HL-60 (cell line): ENCODE measurements around the gene ZFP62.

Experiments used
- DNase-seq, 2 experiments: peaks; one replicate each; pipeline ENCODE4 v3.0.0-alpha.2; 2010 to 2020; ENCODE audit warnings: low read depth in 1 of 2, low spot score in 1 of 2
- H3K27ac ChIP-seq: fragments of 250-450 bp; sonication (Bioruptor Pico); replicated peaks from 2 replicates; pipeline ENCODE4 v1.5.1; 2020; ENCODE audit warnings: mild to moderate bottlenecking, moderate library complexity
- H3K27me3 ChIP-seq: fragments of 250-450 bp; sonication (Bioruptor Pico); 2 replicates; pipeline ENCODE4 v1.5.1; 2021; ENCODE audit warnings: mild to moderate bottlenecking, moderate library complexity; ENCODE audit not compliant: insufficient read depth, poor library complexity, severe bottlenecking
- H3K4me3 ChIP-seq: replicated peaks from 2 replicates; pipeline ENCODE4 v1.5.1; 2011; ENCODE audit warnings: mild to moderate bottlenecking, control low read depth, low read length; ENCODE audit not compliant: insufficient read depth
- CTCF ChIP-seq: IDR thresholded peaks from one replicate; pipeline ENCODE4 v1.5.1; 2011; ENCODE audit warnings: low read length, control low read depth, inconsistent platforms; ENCODE audit not compliant: insufficient read depth
- GABPA ChIP-seq: IDR thresholded peaks from 2 replicates; pipeline ENCODE4 v1.6.1; 2012; ENCODE audit warnings: low read depth
- POLR2AphosphoS5 ChIP-seq: IDR thresholded peaks from 2 replicates; pipeline ENCODE4 v1.6.1; 2012; ENCODE audit warnings: low read depth
- REST ChIP-seq: IDR thresholded peaks from 2 replicates; pipeline ENCODE4 v1.6.1; 2012; ENCODE audit warnings: low read depth; ENCODE audit not compliant: insufficient replicate concordance
- SPI1 ChIP-seq: IDR thresholded peaks from 2 replicates; pipeline ENCODE4 v1.6.1; 2012; ENCODE audit warnings: low read depth, mild to moderate bottlenecking, borderline replicate concordance

ZFP62 gene

GRCh38 chr5:180816608-180817534 is 44.2 kb downstream of the ZFP62 start:
- TF ChIP-seq POLR2AphosphoS5 (no peak), SPI1 (no peak), REST (no peak), CTCF (no peak), GABPA (no peak)
- no peak overlapping the region for H3K27ac ChIP-seq
- no peaks in the 10 kb centered on the region for H3K27me3 ChIP-seq
- no peak for DNase-seq
- H3K4me3 ChIP-seq: no peak overlapping the region

GRCh38 chr5:180815293-180815917 is 45.7 kb downstream of the ZFP62 start:
- H3K4me3 ChIP-seq: peak overlapping the region; percentile 35
- TF ChIP-seq CTCF: no peak
- peak; percentile 67 for TF ChIP-seq SPI1
- H3K27me3 ChIP-seq: no peaks in the 10 kb centered on the region
- peak overlapping the region; percentile 15 for H3K27ac ChIP-seq
- peak in 1 of 2 experiments; percentile 31 for DNase-seq

- H3K27ac ChIP-seq: no peak overlapping the region
- no peak for DNase-seq
- TF ChIP-seq CTCF: no peak
- TF ChIP-seq SPI1: no peak
- TF ChIP-seq GABPA: no peak
- no peak for TF ChIP-seq POLR2AphosphoS5
- TF ChIP-seq REST: no peak
- H3K4me3 ChIP-seq: no peak overlapping the region
- H3K27me3 ChIP-seq: no peaks in the 10 kb centered on the region
These were observed 47.7 kb downstream of the ZFP62 start for GRCh38 chr5:180813420-180813819.
